ENCODE measurements around the gene PINK1. TPM values are rescaled to one million over a fixed set of nuclear protein-coding genes. Genes with fewer than 3 reads are reported as not detected.

Gene PINK1
- total and polyA plus RNA-seq, 2 of the 13 experiments (the other 11 are each of a cell fraction or from before 2014, with no cell fraction given) = 15.3 to 16.1 TPM

- TF ChIP-seq ZBTB43 (CRISPR knock-in tag; conservative IDR thresholded peaks at IDR 0.05) (no peak), ZKSCAN8 (CRISPR knock-in tag; IDR thresholded peaks at IDR 0.05; ENCODE audit: borderline replicate concordance) (no peak), ZNF12 (CRISPR knock-in tag; IDR thresholded peaks at IDR 0.05) (0 out of 2 replicates have a peak, but pooled peaks have one; percentile 34), ZNF580 (CRISPR knock-in tag; IDR thresholded peaks at IDR 0.05; ENCODE audit: borderline replicate concordance, low read depth) (0 out of 2 replicates have a peak, but pooled peaks have one; percentile 68), TERF1 (CRISPR knock-in tag; IDR thresholded peaks at IDR 0.05) (no peak), HNRNPL (IDR thresholded peaks at IDR 0.05; ENCODE audit: low read depth, low read length) (no peak), SMAD3 (CRISPR knock-in tag; IDR thresholded peaks at IDR 0.05) (peak; percentile 65), ZNF784 (CRISPR knock-in tag; IDR thresholded peaks at IDR 0.05; ENCODE audit: borderline replicate concordance) (peak; percentile 79), XRCC5 (optimal IDR thresholded peaks at IDR 0.05; ENCODE audit: low read length) (peak; percentile 92), SNAPC2 (CRISPR knock-in tag; IDR thresholded peaks at IDR 0.05) (no peak), ZNF749 (CRISPR knock-in tag; IDR thresholded peaks at IDR 0.05; ENCODE audit: borderline replicate concordance) (no peak), FOXA3 (CRISPR knock-in tag; IDR thresholded peaks at IDR 0.05) (peak; percentile 46; the same call in 1 of the 2 replicates), HDAC6 (IDR thresholded peaks at IDR 0.05; ENCODE audit: low read depth, low read length) (no peak), ZNF652 (CRISPR knock-in tag; IDR thresholded peaks at IDR 0.05; ENCODE audit: borderline replicate concordance, low read depth) (no peak), MXD3 (CRISPR knock-in tag; IDR thresholded peaks at IDR 0.05) (peak; percentile 46; the same call in 1 of the 2 replicates), RFXANK (CRISPR knock-in tag; IDR thresholded peaks at IDR 0.05) (peak; percentile 80; the same call in 1 of the 2 replicates), ZNF333 (CRISPR knock-in tag; IDR thresholded peaks at IDR 0.05; ENCODE audit: borderline replicate concordance) (0 out of 2 replicates have a peak, but pooled peaks have one; percentile 51), SMYD3 (CRISPR knock-in tag; IDR thresholded peaks at IDR 0.05) (no peak), SP5 (CRISPR knock-in tag; IDR thresholded peaks at IDR 0.05; ENCODE audit: borderline replicate concordance, low read depth) (peak; percentile 84), GTF2F1 (IDR thresholded peaks at IDR 0.05; ENCODE audit: low read length) (no peak), FOXK2 (IDR thresholded peaks at IDR 0.05) (no peak), CSRNP1 (CRISPR knock-in tag; IDR thresholded peaks at IDR 0.05) (no peak), ZNF234 (CRISPR knock-in tag; conservative IDR thresholded peaks at IDR 0.05) (no peak), NR2F1 (CRISPR knock-in tag; IDR thresholded peaks at IDR 0.05) (no peak), ZNF124 (CRISPR knock-in tag; IDR thresholded peaks at IDR 0.05) (0 out of 2 replicates have a peak, but pooled peaks have one; percentile 62)
Measured at GRCh38 chr1:20633190-20634064, at the start of gene PINK1 (continued).

All from HepG2 (cell line).